Endothelial cell of umbilical vein (primary cell): ENCODE measurements around the gene ANO7. TPM values are rescaled to one million over a fixed set of nuclear protein-coding genes. Genes with fewer than 3 reads are reported as not detected.

ENCODE experiments used
- BruUV-seq: library from RNA; stranded (reverse); fragments of 400-500 nt; replicated peaks from 2 replicates; lab custom pipeline; 2021; lab: Mats Ljungman, UMichigan
- CTCF ChIA-PET: fragments of 300-600, 350-600 bp; sonication (Branson Sonifier 250); formaldehyde crosslinking; loops from one replicate; lab custom pipeline; 2021; ENCODE audit warnings: antibody characterized with exemption, inconsistent platforms; lab: Charles Lee
- POLR2A ChIA-PET: fragments of 300-600, 350-600 bp; sonication (Branson Sonifier 250); formaldehyde crosslinking; loops from one replicate; lab custom pipeline; 2021; ENCODE audit warnings: antibody characterized with exemption, inconsistent platforms; lab: Charles Lee
- DNase-seq: peaks from one replicate; pipeline ENCODE4 v3.0.0-alpha.2; 2011; ENCODE audit warnings: low read depth, low spot score
- FAIRE-seq: peaks from 2 replicates; lab custom pipeline; 2011; peaks lifted over from hg19 to GRCh38; lab: Jason Lieb, UNC
- H2AFZ ChIP-seq: 2 replicates; pipeline ENCODE4 v1.6.0; 2012; ENCODE audit warnings: low read depth, low read length, control low read depth, inconsistent platforms
- H3K27ac ChIP-seq: 2 replicates; pipeline ENCODE4 v1.5.1; 2011; ENCODE audit warnings: low read depth, mild to moderate bottlenecking, control low read depth, low read length, moderate library complexity; ENCODE audit not compliant: insufficient read depth
- H3K27me3 ChIP-seq, 2 experiments: 2 replicates each; pipeline versions ENCODE4 v1.6.0 to v1.6.1; 2011; ENCODE audit warnings: low read length in 2 of 2, mixed read lengths in 1 of 2; ENCODE audit not compliant: control insufficient read depth in 2 of 2, insufficient read depth in 2 of 2
- H3K36me3 ChIP-seq, 2 experiments: 2 replicates in 1 of 2; 3 replicates in 1 of 2; pipeline ENCODE4 v1.5.1; 2011; ENCODE audit warnings: low read length in 2 of 2, mild to moderate bottlenecking in 1 of 2, moderate library complexity in 1 of 2; ENCODE audit not compliant: control insufficient read depth in 2 of 2, insufficient read depth in 2 of 2; ENCODE audit errors: extremely low read depth in 1 of 2
- H3K4me1 ChIP-seq: 3 replicates; pipeline ENCODE4 v1.5.1; 2011; ENCODE audit warnings: mild to moderate bottlenecking, low read length; ENCODE audit not compliant: control insufficient read depth, insufficient read depth; ENCODE audit errors: extremely low read depth
- H3K4me2 ChIP-seq: 2 replicates; pipeline ENCODE4 v1.6.1; 2011; ENCODE audit warnings: low read length, control low read depth, mixed read lengths; ENCODE audit not compliant: insufficient read depth
- H3K4me3 ChIP-seq, 3 experiments: fragments of 200-600 bp in 1 of 3; sonication (generic), shearing (Covaris generic) in 1 of 3; replicated peaks in 1 of 3; 2 replicates each; pipeline ENCODE4 v1.5.1; 2011 to 2016; ENCODE audit warnings: control low read depth in 3 of 3, low read length in 3 of 3, mild to moderate bottlenecking in 2 of 3, inconsistent platforms in 1 of 3, low read depth in 1 of 3, moderate library complexity in 1 of 3; ENCODE audit not compliant: insufficient read depth in 1 of 3
- H3K79me2 ChIP-seq: 2 replicates; pipeline ENCODE4 v1.6.0; 2012; ENCODE audit warnings: low read length, inconsistent platforms; ENCODE audit not compliant: control insufficient read depth, insufficient read depth
- H3K9ac ChIP-seq: replicated peaks from 2 replicates; pipeline ENCODE3; 2011; ENCODE audit warnings: low read length, control low read depth; ENCODE audit not compliant: insufficient read depth; ENCODE audit errors: extremely low read depth
- H3K9me1 ChIP-seq: replicated peaks from 3 replicates; pipeline ENCODE4 v1.6.0; 2011; ENCODE audit warnings: mild to moderate bottlenecking, low read length; ENCODE audit not compliant: control insufficient read depth, insufficient read depth; ENCODE audit errors: extremely low read depth
- H3K9me3 ChIP-seq: replicated peaks from 2 replicates; pipeline ENCODE4 v1.5.1; 2012; ENCODE audit warnings: low read length, inconsistent platforms; ENCODE audit not compliant: control insufficient read depth, insufficient read depth
- H4K20me1 ChIP-seq: replicated peaks from 2 replicates; pipeline ENCODE3; 2011; ENCODE audit warnings: mild to moderate bottlenecking, low read length; ENCODE audit not compliant: control insufficient read depth, insufficient read depth; ENCODE audit errors: extremely low read depth
- EZH2 ChIP-seq: IDR thresholded peaks from 2 replicates; pipeline ENCODE4 v1.6.1; 2012; ENCODE audit warnings: borderline replicate concordance, low read depth, mild to moderate bottlenecking, moderate library complexity, low read length, inconsistent platforms; ENCODE audit not compliant: severe bottlenecking
- FOS ChIP-seq: IDR thresholded peaks from 2 replicates; pipeline ENCODE4 v1.6.1; 2011; ENCODE audit warnings: mild to moderate bottlenecking, low read length, moderate library complexity, borderline replicate concordance; ENCODE audit not compliant: insufficient read depth
- GATA2 ChIP-seq: IDR thresholded peaks from 2 replicates; pipeline ENCODE4 v1.7.0; 2011; ENCODE audit warnings: low read depth, mild to moderate bottlenecking, moderate library complexity, mixed read lengths, low read length; ENCODE audit not compliant: insufficient read length, insufficient read depth
- JUN ChIP-seq: IDR thresholded peaks from 2 replicates; pipeline ENCODE4 v1.6.1; 2011; ENCODE audit warnings: borderline replicate concordance, low read depth; ENCODE audit not compliant: insufficient read length, insufficient read depth
- MAX ChIP-seq: IDR thresholded peaks from 2 replicates; pipeline ENCODE4 v1.6.1; 2011; ENCODE audit not compliant: insufficient read depth, insufficient read length
- MYC ChIP-seq: IDR thresholded peaks from one replicate; pipeline ENCODE4 v1.6.1; 2011; ENCODE audit warnings: mild to moderate bottlenecking, low read depth, low read length
- POLR2A ChIP-seq: IDR thresholded peaks from 2 replicates; pipeline ENCODE4 v1.6.1; 2012; ENCODE audit warnings: low read depth, mild to moderate bottlenecking, control low read depth, low read length
- POLR2AphosphoS5 ChIP-seq: IDR thresholded peaks from 2 replicates; pipeline ENCODE4 v1.6.1; 2012; ENCODE audit warnings: low read depth, mild to moderate bottlenecking, control low read depth, low read length, moderate library complexity; ENCODE audit not compliant: insufficient read depth
- dilution Hi-C: fragments of 300-500 bp; cut with MboI; formaldehyde crosslinking; loops from one replicate; pipeline ENCODE4 v1.15.0; 2019; ENCODE audit warnings: low sequenced_read_pairs; ENCODE audit not compliant: extremely low pct_ligation_motif_present
- intact Hi-C: fragments of 100-400 bp; cut with micrococcal nuclease; formaldehyde crosslinking; loops from one replicate; pipeline ENCODE4 v1.10.0; 2022
- polyA plus RNA-seq, 4 experiments: library from polyadenylated mRNA; depleted of rRNA in 3 of 4; stranded (reverse) in 3 of 4; unstranded in 1 of 4; fragments of >200 nt; gene quantifications; 2 replicates each; pipeline versions ENCODE4 v1.2.1 to v1.2.3, GENCODE V29; 2011 to 2012; ENCODE audit warnings: missing spikeins in 1 of 4
- total RNA-seq: library from RNA; stranded (reverse); gene quantifications from 2 replicates; pipeline ENCODE4 v1.2.3, GENCODE V29; 2021
- TF ChIP-seq, protein P1 (sequence below), 2 donors: IDR thresholded peaks; 1 replicate in 1 of 2; 2 replicates in 1 of 2; pipeline ENCODE4 v1.5.1; 2011; ENCODE audit warnings: low read length in 2 of 2, mild to moderate bottlenecking in 2 of 2, moderate library complexity in 2 of 2, control low read depth in 1 of 2, inconsistent platforms in 1 of 2, low read depth in 1 of 2; ENCODE audit not compliant: insufficient read depth in 1 of 2; ENCODE audit errors: extremely low read depth in 1 of 2

The ANO7 gene
- total and polyA plus RNA-seq, 2 donors (not counting 3 experiments of a cell fraction or from before 2014, with no cell fraction given), result 0.81 to 2.5 TPM

- no peak for TF ChIP-seq EZH2
- TF ChIP-seq POLR2AphosphoS5, result no peak
- TF ChIP-seq MAX, result no peak
- no peak for TF ChIP-seq POLR2A
- no peak for TF ChIP-seq JUN
- no peak for TF ChIP-seq FOS
- TF ChIP-seq, protein P1, sequence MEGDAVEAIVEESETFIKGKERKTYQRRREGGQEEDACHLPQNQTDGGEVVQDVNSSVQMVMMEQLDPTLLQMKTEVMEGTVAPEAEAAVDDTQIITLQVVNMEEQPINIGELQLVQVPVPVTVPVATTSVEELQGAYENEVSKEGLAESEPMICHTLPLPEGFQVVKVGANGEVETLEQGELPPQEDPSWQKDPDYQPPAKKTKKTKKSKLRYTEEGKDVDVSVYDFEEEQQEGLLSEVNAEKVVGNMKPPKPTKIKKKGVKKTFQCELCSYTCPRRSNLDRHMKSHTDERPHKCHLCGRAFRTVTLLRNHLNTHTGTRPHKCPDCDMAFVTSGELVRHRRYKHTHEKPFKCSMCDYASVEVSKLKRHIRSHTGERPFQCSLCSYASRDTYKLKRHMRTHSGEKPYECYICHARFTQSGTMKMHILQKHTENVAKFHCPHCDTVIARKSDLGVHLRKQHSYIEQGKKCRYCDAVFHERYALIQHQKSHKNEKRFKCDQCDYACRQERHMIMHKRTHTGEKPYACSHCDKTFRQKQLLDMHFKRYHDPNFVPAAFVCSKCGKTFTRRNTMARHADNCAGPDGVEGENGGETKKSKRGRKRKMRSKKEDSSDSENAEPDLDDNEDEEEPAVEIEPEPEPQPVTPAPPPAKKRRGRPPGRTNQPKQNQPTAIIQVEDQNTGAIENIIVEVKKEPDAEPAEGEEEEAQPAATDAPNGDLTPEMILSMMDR (IDR thresholded peaks at IDR 0.05; ENCODE audit: extremely low read depth in 1 of 2, insufficient read depth in 1 of 2, low read depth in 1 of 2, low read length in 2 of 2), result no peak
- no peak for TF ChIP-seq MYC
- no peak for TF ChIP-seq GATA2
- no TSS peak for BruUV-seq
- dilution Hi-C loops, result no loop called here
- peaks cover 13% of the 10 kb centered on the region for H3K79me2 ChIP-seq
- H3K9me1 ChIP-seq, result no peaks in the 10 kb centered on the region
- H3K27me3 ChIP-seq, result no peaks in the 10 kb centered on the region
- POLR2A ChIA-PET, result no interaction called here
- FAIRE-seq, result no peak
- H3K9ac ChIP-seq, result no peak overlapping the region
- H3K36me3 ChIP-seq, result peaks cover 46 to 85% of the 10 kb centered on the region in 2 experiments
- H3K27ac ChIP-seq, result no peak overlapping the region
- H3K9me3 ChIP-seq, result no peaks in the 10 kb centered on the region
- no peak overlapping the region for H3K4me3 ChIP-seq
- peaks cover 6% of the 10 kb centered on the region for H3K4me1 ChIP-seq
- no peaks in the 10 kb centered on the region for H4K20me1 ChIP-seq
- CTCF ChIA-PET, result no interaction called here
- H3K4me2 ChIP-seq, result no peak overlapping the region
- DNase-seq, result no peak
- intact Hi-C loops, result no loop called here
- no peak overlapping the region for H2AFZ ChIP-seq
These were observed 49.5 kb downstream of the ANO7 start for GRCh38 chr2:241237949-241238371.
